ENCODE results near the gene CLMN. TPM values are rescaled to one million over a fixed set of nuclear protein-coding genes. Genes with fewer than 3 reads are reported as not detected.

CLMN gene
- total and polyA plus RNA-seq, 2 experiments from 2014 or later = 15.7 to 40.0 TPM

DNA sequence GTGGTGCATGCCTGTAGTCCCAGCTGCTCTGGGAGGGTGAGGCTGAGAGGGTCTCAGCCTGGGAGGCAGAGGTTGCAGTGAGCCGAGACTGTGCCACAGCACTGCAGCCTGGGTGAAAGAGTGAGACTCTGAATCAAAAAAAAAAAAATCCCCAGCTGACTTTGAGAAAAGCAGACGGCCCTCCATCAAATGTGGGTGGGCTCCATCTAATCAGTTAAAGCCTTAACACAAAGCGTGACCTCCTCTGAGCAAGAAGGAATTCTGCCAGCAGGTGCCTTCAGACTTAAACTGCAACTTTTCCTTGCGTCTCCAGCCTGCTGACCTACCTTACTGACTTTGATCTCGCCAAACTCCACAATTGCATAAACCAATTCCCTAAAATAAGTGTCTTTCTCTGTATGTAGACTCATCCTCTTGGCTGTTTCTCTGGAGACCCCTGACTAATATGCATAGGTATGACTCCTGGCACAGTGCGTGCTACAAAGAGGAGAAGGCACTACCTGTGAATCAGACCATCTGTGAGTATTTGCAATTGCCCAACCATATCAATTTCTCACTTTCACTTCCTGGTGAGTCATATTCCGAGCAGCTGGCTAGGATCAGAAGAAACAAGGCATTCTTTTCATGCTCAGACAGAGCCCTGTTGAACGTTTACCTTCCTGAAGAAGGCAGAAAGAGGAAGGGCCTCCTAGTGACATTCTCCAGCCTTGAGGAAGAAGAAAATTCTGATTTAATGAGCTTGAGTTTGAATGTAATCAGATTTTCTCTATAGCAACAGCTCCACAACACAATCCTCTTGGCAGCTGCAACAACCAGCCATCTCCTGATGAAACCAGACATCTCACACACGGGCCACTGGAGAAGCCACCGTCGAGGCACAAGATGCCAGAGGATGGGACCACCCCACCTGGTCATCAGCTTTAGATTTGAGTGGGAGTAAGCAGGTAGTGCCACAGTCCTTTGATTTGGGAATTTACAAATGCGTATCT lies 54.3 kb downstream of the CLMN start:
- H3K36me3 ChIP-seq (replicated peaks; ENCODE audit: insufficient read depth, low read depth) = no peaks in the 10 kb centered on the region
- peak overlapping the region; percentile 90 for H3K27ac ChIP-seq
- peaks cover 3% of the 10 kb centered on the region for H3K79me2 ChIP-seq
- DNase-seq (ENCODE audit: low spot score) = peak; percentile 87
- no peaks in the 10 kb centered on the region for H3K27me3 ChIP-seq
- H3K9me2 ChIP-seq (replicated peaks; ENCODE audit: insufficient read depth) = no peaks in the 10 kb centered on the region
- H3K4me2 ChIP-seq = peak overlapping the region; percentile 46
- H4K20me1 ChIP-seq (ENCODE audit: insufficient read depth, poor library complexity, severe bottlenecking) = no peaks in the 10 kb centered on the region
- TF ChIP-seq EZH2 (IDR thresholded peaks at IDR 0.05; ENCODE audit: borderline replicate concordance) (no peak), EZH2phosphoT487 (IDR thresholded peaks at IDR 0.05; ENCODE audit: low read depth, severe bottlenecking, unreplicated experiment) (no peak)
- TF ChIP-seq, protein P1, sequence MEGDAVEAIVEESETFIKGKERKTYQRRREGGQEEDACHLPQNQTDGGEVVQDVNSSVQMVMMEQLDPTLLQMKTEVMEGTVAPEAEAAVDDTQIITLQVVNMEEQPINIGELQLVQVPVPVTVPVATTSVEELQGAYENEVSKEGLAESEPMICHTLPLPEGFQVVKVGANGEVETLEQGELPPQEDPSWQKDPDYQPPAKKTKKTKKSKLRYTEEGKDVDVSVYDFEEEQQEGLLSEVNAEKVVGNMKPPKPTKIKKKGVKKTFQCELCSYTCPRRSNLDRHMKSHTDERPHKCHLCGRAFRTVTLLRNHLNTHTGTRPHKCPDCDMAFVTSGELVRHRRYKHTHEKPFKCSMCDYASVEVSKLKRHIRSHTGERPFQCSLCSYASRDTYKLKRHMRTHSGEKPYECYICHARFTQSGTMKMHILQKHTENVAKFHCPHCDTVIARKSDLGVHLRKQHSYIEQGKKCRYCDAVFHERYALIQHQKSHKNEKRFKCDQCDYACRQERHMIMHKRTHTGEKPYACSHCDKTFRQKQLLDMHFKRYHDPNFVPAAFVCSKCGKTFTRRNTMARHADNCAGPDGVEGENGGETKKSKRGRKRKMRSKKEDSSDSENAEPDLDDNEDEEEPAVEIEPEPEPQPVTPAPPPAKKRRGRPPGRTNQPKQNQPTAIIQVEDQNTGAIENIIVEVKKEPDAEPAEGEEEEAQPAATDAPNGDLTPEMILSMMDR (IDR thresholded peaks at IDR 0.05; ENCODE audit: poor library complexity) = no peak
- no peaks in the 10 kb centered on the region for H3K9me3 ChIP-seq (ENCODE audit: low read depth)
- peaks cover 18% of the 10 kb centered on the region for H3K4me1 ChIP-seq (ENCODE audit: insufficient read depth)
- H2AFZ ChIP-seq = no peak overlapping the region
- 51% methylated on average over 12 of the region's 12 CpGs for WGBS (ENCODE audit: low lambda C conversion rate, missing lambda C conversion rate)
- H3K4me3 ChIP-seq = no peak overlapping the region

DNA sequence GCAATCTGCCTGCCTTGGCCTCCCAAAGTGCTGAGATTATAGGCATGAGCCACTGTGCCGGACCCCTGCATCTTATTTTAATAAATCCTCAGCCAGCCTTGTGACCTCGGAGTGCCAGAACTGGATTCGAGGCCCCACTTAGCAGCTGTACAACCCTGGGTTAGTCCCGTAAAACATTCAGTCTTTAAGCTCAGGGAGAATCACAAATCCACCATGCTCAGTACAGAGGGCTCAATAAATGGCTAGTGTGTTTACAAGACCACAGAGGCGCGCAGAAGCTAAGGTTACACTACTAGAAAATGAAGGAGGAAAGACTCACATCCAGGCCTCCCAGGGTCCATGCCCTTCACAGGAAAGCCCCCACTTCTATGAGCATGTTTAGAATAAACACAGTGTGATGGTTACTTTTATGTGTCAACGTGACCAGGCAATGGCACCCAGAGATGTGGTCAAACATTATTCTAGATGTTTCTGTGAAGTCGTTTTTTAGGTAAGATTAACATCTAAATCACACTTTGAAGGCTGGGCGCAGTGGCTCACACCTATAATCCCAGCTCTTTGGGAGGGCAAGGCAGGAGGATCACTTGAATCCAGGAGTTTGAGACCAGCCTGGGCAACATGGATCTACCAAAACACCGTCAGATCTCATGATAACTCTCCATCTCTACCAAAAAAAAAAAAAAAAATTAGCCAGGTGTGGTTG lies 55.3 kb downstream of the CLMN start:
- DNase-seq (ENCODE audit: low spot score) = no peak
- H3K9me2 ChIP-seq (replicated peaks; ENCODE audit: insufficient read depth) = no peaks in the 10 kb centered on the region
- TF ChIP-seq EZH2 (IDR thresholded peaks at IDR 0.05; ENCODE audit: borderline replicate concordance) (no peak), EZH2phosphoT487 (IDR thresholded peaks at IDR 0.05; ENCODE audit: low read depth, severe bottlenecking, unreplicated experiment) (no peak)
- TF ChIP-seq, protein P1 (IDR thresholded peaks at IDR 0.05; ENCODE audit: poor library complexity) = no peak
- H2AFZ ChIP-seq = no peak overlapping the region
- 72% methylated on average over 10 of the region's 10 CpGs for WGBS (ENCODE audit: low lambda C conversion rate, missing lambda C conversion rate)
- H3K27ac ChIP-seq = peak overlapping the region; percentile 79
- no peak overlapping the region for H3K4me3 ChIP-seq
- H3K27me3 ChIP-seq = no peaks in the 10 kb centered on the region
- H4K20me1 ChIP-seq (ENCODE audit: insufficient read depth, poor library complexity, severe bottlenecking) = no peaks in the 10 kb centered on the region
- no peaks in the 10 kb centered on the region for H3K9me3 ChIP-seq (ENCODE audit: low read depth)
- H3K4me1 ChIP-seq (ENCODE audit: insufficient read depth) = peaks cover 18% of the 10 kb centered on the region
- H3K4me2 ChIP-seq = no peak overlapping the region
- H3K79me2 ChIP-seq = peaks cover 3% of the 10 kb centered on the region
- no peaks in the 10 kb centered on the region for H3K36me3 ChIP-seq (replicated peaks; ENCODE audit: insufficient read depth, low read depth)

DNA sequence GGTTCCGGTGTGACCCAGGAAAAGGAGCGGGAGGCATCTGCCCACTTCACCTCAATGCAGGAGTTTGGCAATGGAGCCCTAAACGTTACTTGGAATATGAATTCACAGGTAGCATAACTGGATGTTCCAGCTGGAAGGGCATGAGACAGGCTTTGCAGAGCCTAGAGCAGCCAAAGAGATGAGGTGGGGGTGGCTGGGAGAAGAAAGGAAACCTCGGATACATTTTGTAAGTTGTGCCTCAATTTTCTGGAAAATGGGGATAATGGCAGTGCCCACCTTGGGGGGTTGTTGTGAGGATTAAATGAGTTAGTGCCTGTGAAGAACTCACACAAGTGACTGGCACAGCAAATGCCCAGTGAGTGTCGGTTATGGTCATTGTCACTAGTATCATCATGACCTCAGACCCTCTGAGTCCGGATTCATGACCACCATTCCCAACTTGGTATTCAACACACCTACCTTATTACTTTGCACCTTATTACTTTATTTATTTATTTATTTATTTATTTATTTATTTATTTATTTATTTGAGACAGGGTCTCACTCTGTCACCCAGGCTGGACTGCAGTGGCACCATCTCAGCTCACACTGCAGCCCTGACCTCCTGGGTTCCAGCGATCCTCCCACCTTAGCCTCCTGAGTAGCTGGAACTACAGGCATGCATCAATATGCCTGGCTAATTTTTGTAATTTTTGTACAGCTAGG lies 56.0 kb downstream of the CLMN start:
- no peak for TF ChIP-seq EZH2 (IDR thresholded peaks at IDR 0.05; ENCODE audit: borderline replicate concordance)
- TF ChIP-seq, protein P1 (IDR thresholded peaks at IDR 0.05; ENCODE audit: poor library complexity) = no peak
- no peak for TF ChIP-seq EZH2phosphoT487 (IDR thresholded peaks at IDR 0.05; ENCODE audit: low read depth, severe bottlenecking, unreplicated experiment)
- no peak for DNase-seq (ENCODE audit: low spot score)
- Histone ChIP-seq H3K4me2 (no peak overlapping the region), H3K27ac (peak overlapping the region; percentile 79), H3K9me3 (ENCODE audit: low read depth) (no peaks in the 10 kb centered on the region), H3K9me2 (replicated peaks; ENCODE audit: insufficient read depth) (no peaks in the 10 kb centered on the region), H2AFZ (no peak overlapping the region), H4K20me1 (ENCODE audit: insufficient read depth, poor library complexity, severe bottlenecking) (no peaks in the 10 kb centered on the region), H3K79me2 (peaks cover 3% of the 10 kb centered on the region), H3K4me3 (no peak overlapping the region), H3K4me1 (ENCODE audit: insufficient read depth) (peaks cover 18% of the 10 kb centered on the region), H3K27me3 (no peaks in the 10 kb centered on the region), H3K36me3 (replicated peaks; ENCODE audit: insufficient read depth, low read depth) (no peaks in the 10 kb centered on the region)
- whole genome bisulfite sequencing (ENCODE audit: low lambda C conversion rate, missing lambda C conversion rate) = 97% methylated on average over 7 of the region's 7 CpGs
